H1 (cell line): ENCODE measurements around the gene SLC9C1. TPM values are rescaled to one million over a fixed set of nuclear protein-coding genes. Genes with fewer than 3 reads are reported as not detected.

Experiments used
- CTCF ChIA-PET: fragments of 300-600 bp; sonication (Branson Sonifier 250); formaldehyde crosslinking; loops from one replicate; lab custom pipeline; 2021; ENCODE audit not compliant: partially characterized antibody; lab: Charles Lee
- POLR2A ChIA-PET: fragments of 300-600 bp; sonication (Branson Sonifier 250); formaldehyde crosslinking; loops from one replicate; lab custom pipeline; 2021; ENCODE audit warnings: inconsistent platforms; ENCODE audit not compliant: partially characterized antibody; lab: Charles Lee
- DNase-seq, 2 experiments: peaks; one replicate each; pipeline versions ENCODE4 v3.0.0 to v3.0.0-alpha.2; 2010 to 2022; ENCODE audit warnings: low spot score in 2 of 2, low read depth in 1 of 2, mixed read lengths in 1 of 2
- FAIRE-seq: peaks from 2 replicates; lab custom pipeline; 2011; peaks lifted over from hg19 to GRCh38; lab: Jason Lieb, UNC
- H2AFZ ChIP-seq: 2 replicates; pipeline ENCODE4 v1.8.1; 2012; ENCODE audit warnings: low read length, inconsistent platforms
- H2AK5ac ChIP-seq: 2 replicates; pipeline ENCODE4 v1.6.1; 2013; ENCODE audit warnings: low read depth, low read length
- H2BK120ac ChIP-seq: replicated peaks from 2 replicates; pipeline ENCODE3; 2013; ENCODE audit warnings: low read depth, low read length, inconsistent platforms
- H2BK12ac ChIP-seq: 2 replicates; pipeline ENCODE4 v1.6.1; 2013; ENCODE audit warnings: low read depth, low read length
- H2BK15ac ChIP-seq: 2 replicates; pipeline ENCODE4 v1.6.1; 2013; ENCODE audit warnings: low read length
- H2BK20ac ChIP-seq: 2 replicates; pipeline ENCODE4 v1.6.1; 2013; ENCODE audit warnings: low read length
- H2BK5ac ChIP-seq: 2 replicates; pipeline ENCODE4 v1.6.1; 2013; ENCODE audit warnings: low read depth, low read length
- H3K14ac ChIP-seq: 2 replicates; pipeline ENCODE4 v1.6.1; 2013; ENCODE audit warnings: inconsistent platforms; ENCODE audit not compliant: insufficient read length
- H3K18ac ChIP-seq: 2 replicates; pipeline ENCODE4 v1.6.1; 2013; ENCODE audit warnings: low read length; ENCODE audit errors: extremely low read depth
- H3K23ac ChIP-seq: 2 replicates; pipeline ENCODE4 v1.6.1; 2013; ENCODE audit warnings: inconsistent platforms; ENCODE audit not compliant: insufficient read length
- H3K23me2 ChIP-seq: 2 replicates; pipeline ENCODE4 v1.6.1; 2013; ENCODE audit warnings: low read depth, low read length
- H3K27ac ChIP-seq: 2 replicates; pipeline ENCODE4 v1.6.1; 2011; ENCODE audit warnings: low read depth, low read length, inconsistent platforms
- H3K27me3 ChIP-seq, 4 experiments: replicated peaks in 1 of 4; 1 replicate in 1 of 4; 2 replicates in 3 of 4; pipeline versions ENCODE4 v1.6.1 to v1.8.1; 2011 to 2013; ENCODE audit warnings: low read length in 3 of 4, mild to moderate bottlenecking in 3 of 4, inconsistent platforms in 2 of 4, mixed read lengths in 2 of 4, moderate library complexity in 1 of 4; ENCODE audit not compliant: control insufficient read depth in 3 of 4, insufficient read depth in 3 of 4; ENCODE audit errors: extremely low read depth in 1 of 4
- H3K36me3 ChIP-seq, 4 experiments: 2 replicates each; pipeline versions ENCODE4 v1.6.1 to v1.8.1; 2011 to 2013; ENCODE audit warnings: mild to moderate bottlenecking in 4 of 4, low read length in 3 of 4, moderate library complexity in 2 of 4, control low read depth in 1 of 4, inconsistent platforms in 1 of 4; ENCODE audit not compliant: insufficient read depth in 4 of 4, control insufficient read depth in 2 of 4
- H3K4ac ChIP-seq: replicated peaks from 2 replicates; pipeline ENCODE3; 2013; ENCODE audit warnings: low read length, low read depth, mixed read lengths, inconsistent platforms; ENCODE audit not compliant: insufficient read length
- H3K4me1 ChIP-seq, 4 experiments: replicated peaks in 1 of 4; 1 replicate in 1 of 4; 2 replicates in 3 of 4; pipeline versions ENCODE4 v1.6.1 to v1.8.1; 2011 to 2013; ENCODE audit warnings: low read length in 3 of 4, inconsistent platforms in 2 of 4, mixed read lengths in 1 of 4; ENCODE audit not compliant: insufficient read depth in 4 of 4, control insufficient read depth in 3 of 4
- H3K4me2 ChIP-seq, 2 experiments: 2 replicates each; pipeline versions ENCODE4 v1.6.1 to v1.8.1; 2011 to 2013; ENCODE audit warnings: low read depth in 2 of 2, low read length in 2 of 2, control low read depth in 1 of 2, inconsistent platforms in 1 of 2, mild to moderate bottlenecking in 1 of 2; ENCODE audit not compliant: insufficient read depth in 1 of 2
- H3K4me3 ChIP-seq, 4 experiments: fragments of 200-600, 300-600 bp in 1 of 4; sonication (generic), shearing (Covaris generic), sonication (Bioruptor Twin) in 1 of 4; 2 replicates each; pipeline versions ENCODE4 v1.5.1 to v1.8.1; 2011 to 2016; ENCODE audit warnings: low read length in 4 of 4, low read depth in 3 of 4, control low read depth in 2 of 4, inconsistent platforms in 2 of 4, mild to moderate bottlenecking in 2 of 4, mixed read lengths in 1 of 4, moderate library complexity in 1 of 4; ENCODE audit not compliant: insufficient read depth in 2 of 4; ENCODE audit errors: extremely low read depth in 1 of 4
- H3K56ac ChIP-seq: replicated peaks from 2 replicates; pipeline ENCODE3; 2013; ENCODE audit warnings: low read depth, mild to moderate bottlenecking, mixed read lengths, low read length, inconsistent platforms; ENCODE audit not compliant: insufficient read length
- H3K79me1 ChIP-seq: 2 replicates; pipeline ENCODE4 v1.6.1; 2013; ENCODE audit warnings: low read depth, low read length, control low read depth
- H3K79me2 ChIP-seq, 2 experiments: 2 replicates each; pipeline versions ENCODE4 v1.6.1 to v1.8.1; 2012 to 2013; ENCODE audit warnings: low read length in 2 of 2, mild to moderate bottlenecking in 2 of 2, inconsistent platforms in 1 of 2; ENCODE audit not compliant: insufficient read depth in 2 of 2, control insufficient read depth in 1 of 2
- H3K9ac ChIP-seq, 4 experiments: replicated peaks in 1 of 4; 1 replicate in 1 of 4; 2 replicates in 3 of 4; pipeline versions ENCODE4 v1.6.1 to v1.8.1; 2011 to 2013; ENCODE audit warnings: low read depth in 3 of 4, low read length in 3 of 4, control low read depth in 2 of 4, mild to moderate bottlenecking in 2 of 4, moderate library complexity in 2 of 4, inconsistent platforms in 1 of 4; ENCODE audit errors: extremely low read depth in 1 of 4
- H3K9me3 ChIP-seq, 2 experiments: 2 replicates each; pipeline versions ENCODE4 v1.6.1 to v1.8.1; 2012 to 2013; ENCODE audit warnings: mild to moderate bottlenecking in 2 of 2, moderate library complexity in 2 of 2, control low read depth in 1 of 2, inconsistent platforms in 1 of 2, low read depth in 1 of 2, low read length in 1 of 2, mixed read lengths in 1 of 2; ENCODE audit not compliant: insufficient read depth in 2 of 2
- H4K20me1 ChIP-seq, 2 experiments: replicated peaks in 1 of 2; 2 replicates each; pipeline versions ENCODE3 to v1.8.1; 2011 to 2013; ENCODE audit warnings: inconsistent platforms in 2 of 2, low read length in 2 of 2, mild to moderate bottlenecking in 1 of 2; ENCODE audit not compliant: insufficient read depth in 2 of 2, control insufficient read depth in 1 of 2
- H4K5ac ChIP-seq: 2 replicates; pipeline ENCODE4 v1.6.1; 2013; ENCODE audit warnings: low read length, low read depth, mixed read lengths, inconsistent platforms; ENCODE audit not compliant: insufficient read length
- H4K8ac ChIP-seq: 2 replicates; pipeline ENCODE4 v1.8.0; 2013; ENCODE audit warnings: mild to moderate bottlenecking, moderate library complexity, low read length, inconsistent platforms; ENCODE audit not compliant: insufficient read depth; ENCODE audit errors: extremely low read depth
- H4K91ac ChIP-seq: replicated peaks from 2 replicates; pipeline ENCODE3; 2013; ENCODE audit warnings: low read length, mixed read lengths, inconsistent platforms; ENCODE audit not compliant: insufficient read length
- CHD1 ChIP-seq: IDR thresholded peaks from 2 replicates; pipeline ENCODE4 v1.6.1; 2012; ENCODE audit warnings: low read depth, low read length, improper control_type of control experiment
- MAX ChIP-seq: IDR thresholded peaks from 2 replicates; pipeline ENCODE4 v1.6.1; 2012; ENCODE audit warnings: inconsistent platforms
- RAD21 ChIP-seq, 2 experiments: IDR thresholded peaks in 1 of 2; conservative IDR thresholded peaks in 1 of 2; 2 replicates each; pipeline ENCODE4 v1.6.1; 2011; ENCODE audit warnings: low read depth in 2 of 2, low read length in 2 of 2, improper control_type of control experiment in 1 of 2, inconsistent platforms in 1 of 2, mild to moderate bottlenecking in 1 of 2, moderate library complexity in 1 of 2
- RXRA ChIP-seq: IDR thresholded peaks from 2 replicates; pipeline ENCODE4 v1.6.1; 2011; ENCODE audit warnings: low read depth, mild to moderate bottlenecking, low read length, moderate library complexity; ENCODE audit not compliant: insufficient read depth
- WGBS, 2 experiments: shearing (Covaris generic) in 1 of 2; methylation state at CpG; one replicate each; pipeline versions ENCODE4 v1.1.6 to v1.1.7; 2013 to 2015; ENCODE audit warnings: low lambda C conversion rate in 2 of 2, mixed read lengths in 2 of 2, inconsistent platforms in 1 of 2, low coverage in 1 of 2, missing lambda C conversion rate in 1 of 2; ENCODE audit not compliant: insufficient replicate concordance in 2 of 2, insufficient coverage in 1 of 2, insufficient read length in 1 of 2; ENCODE audit errors: extremely low coverage in 1 of 2, missing lambda C conversion rate in 1 of 2; 5-methylcytosine and 5-hydroxymethylcytosine counted together
- polyA plus RNA-seq, 7 experiments: library from polyadenylated mRNA; depleted of rRNA in 3 of 7; stranded (reverse) in 5 of 7; unstranded in 2 of 7; fragments of >200 nt in 5 of 7; fragments of 200-250 nt in 2 of 7; gene quantifications; 1 replicate in 5 of 7; 2 replicates in 1 of 7; 4 replicates in 1 of 7; pipeline versions ENCODE4 v1.2.1 to v1.2.3, GENCODE V29; 2011 to 2013; ENCODE audit warnings: missing spikeins in 2 of 7, mixed read lengths in 2 of 7
- total RNA-seq: library from RNA; stranded (reverse); fragmentation: NEBNext Ultra II Directional; extraction: Animal tissue kit (Norgen Biotek cat#: 25700); gene quantifications from 2 replicates; pipeline ENCODE4 v1.2.1, GENCODE V29; 2021
- TF ChIP-seq, protein P1 (sequence below), 3 experiments: IDR thresholded peaks; 1 replicate in 2 of 3; 2 replicates in 1 of 3; pipeline versions ENCODE4 v1.5.1 to v1.6.1; 2011; ENCODE audit warnings: low read length in 3 of 3, mild to moderate bottlenecking in 3 of 3, inconsistent platforms in 2 of 3, low read depth in 1 of 3, moderate library complexity in 1 of 3; ENCODE audit not compliant: insufficient read depth in 1 of 3; ENCODE audit errors: control extremely low read depth in 1 of 3

The SLC9C1 gene
- total and polyA plus RNA-seq, 2 of the 8 experiments (the other 6 are each of a cell fraction or from before 2014, with no cell fraction given): 0.15 to 0.24 TPM

DNA sequence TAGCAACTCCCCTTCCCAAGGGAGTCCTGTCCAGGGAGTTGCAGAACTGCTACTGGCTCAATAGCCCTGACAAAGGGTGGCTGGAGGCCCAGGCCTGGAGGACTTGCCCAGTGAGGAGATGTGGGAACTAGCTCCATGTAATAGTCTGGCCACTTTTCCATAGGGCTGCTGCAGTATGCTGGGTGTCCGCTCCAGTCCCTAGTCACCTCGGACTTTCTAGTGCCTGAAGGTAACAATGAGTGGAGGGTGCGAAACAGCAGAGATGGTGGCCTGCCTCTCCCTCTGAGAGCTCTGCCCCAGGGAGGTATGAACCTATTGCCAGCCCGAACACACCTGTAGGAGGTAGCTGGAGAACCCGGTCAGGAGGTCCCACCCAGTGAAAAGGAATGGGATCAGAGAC, 119.0 kb downstream of the SLC9C1 start:
- Histone ChIP-seq H3K4me2 (no peak overlapping the region), H2BK5ac (no peak overlapping the region), H4K20me1 (no peaks in the 10 kb centered on the region), H4K5ac (no peak overlapping the region), H2AFZ (no peak overlapping the region), H3K9ac (no peak overlapping the region)
- FAIRE-seq: no peak
- TF ChIP-seq RXRA: no peak
- no peak for TF ChIP-seq RAD21 (IDR thresholded peaks at IDR 0.05 in 1 of 2, conservative IDR thresholded peaks at IDR 0.05 in 1 of 2; ENCODE audit: low read depth in 2 of 2, low read length in 2 of 2)
- TF ChIP-seq CHD1: no peak
- TF ChIP-seq, protein P1, sequence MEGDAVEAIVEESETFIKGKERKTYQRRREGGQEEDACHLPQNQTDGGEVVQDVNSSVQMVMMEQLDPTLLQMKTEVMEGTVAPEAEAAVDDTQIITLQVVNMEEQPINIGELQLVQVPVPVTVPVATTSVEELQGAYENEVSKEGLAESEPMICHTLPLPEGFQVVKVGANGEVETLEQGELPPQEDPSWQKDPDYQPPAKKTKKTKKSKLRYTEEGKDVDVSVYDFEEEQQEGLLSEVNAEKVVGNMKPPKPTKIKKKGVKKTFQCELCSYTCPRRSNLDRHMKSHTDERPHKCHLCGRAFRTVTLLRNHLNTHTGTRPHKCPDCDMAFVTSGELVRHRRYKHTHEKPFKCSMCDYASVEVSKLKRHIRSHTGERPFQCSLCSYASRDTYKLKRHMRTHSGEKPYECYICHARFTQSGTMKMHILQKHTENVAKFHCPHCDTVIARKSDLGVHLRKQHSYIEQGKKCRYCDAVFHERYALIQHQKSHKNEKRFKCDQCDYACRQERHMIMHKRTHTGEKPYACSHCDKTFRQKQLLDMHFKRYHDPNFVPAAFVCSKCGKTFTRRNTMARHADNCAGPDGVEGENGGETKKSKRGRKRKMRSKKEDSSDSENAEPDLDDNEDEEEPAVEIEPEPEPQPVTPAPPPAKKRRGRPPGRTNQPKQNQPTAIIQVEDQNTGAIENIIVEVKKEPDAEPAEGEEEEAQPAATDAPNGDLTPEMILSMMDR (IDR thresholded peaks at IDR 0.05; ENCODE audit: control extremely low read depth in 1 of 3, insufficient read depth in 1 of 3, low read depth in 1 of 3, low read length in 3 of 3): no peak
- no peak for TF ChIP-seq MAX
- TF ChIP-seq, all 59 proteins: peak for 0
- Histone ChIP-seq H4K91ac (no peak overlapping the region), H3K56ac (no peak overlapping the region), H3K18ac (no peak overlapping the region), H2BK20ac (no peak overlapping the region), H3K4me1 (no peaks in the 10 kb centered on the region), H3K79me2 (no peaks in the 10 kb centered on the region), H3K4ac (no peak overlapping the region), H3K23ac (no peak overlapping the region), H4K8ac (no peak overlapping the region), H2BK120ac (no peak overlapping the region), H3K4me3 (no peak overlapping the region), H3K14ac (no peak overlapping the region), H2BK15ac (no peak overlapping the region), H3K9me3 (no peaks in the 10 kb centered on the region), H3K27ac (no peak overlapping the region), H3K36me3 (no peaks in the 10 kb centered on the region), H2BK12ac (no peak overlapping the region), H2AK5ac (no peak overlapping the region), H3K23me2 (no peaks in the 10 kb centered on the region), H3K79me1 (no peaks in the 10 kb centered on the region), H3K27me3 (no peaks in the 10 kb centered on the region)
- ChIA-PET POLR2A (interaction anchor here (2.0 kb wide), 1 partner anchor 12 kb away, joined by 4 read pairs; no protein-coding TSS in a partner anchor), CTCF (interaction anchor here (1.2 to 1.6 kb wide), 3 partner anchors 28 to 119 kb away, joined by 3 to 4 read pairs (median 3); partner anchors contain the start of gene SLC9C1)
- no peak for DNase-seq
- WGBS, 2 experiments: 93% methylated on average over 5 of the region's 5 CpGs; no CpG with 5 or more reads in 1 of the 2 experiments
